H9 (cell line): ENCODE measurements around the gene PADI4. TPM values are rescaled to one million over a fixed set of nuclear protein-coding genes. Genes with fewer than 3 reads are reported as not detected.

Source experiments
- DNase-seq: peaks from one replicate; pipeline ENCODE4 v3.0.0-alpha.2; 2017
- H2AFZ ChIP-seq: one replicate; pipeline ENCODE4 v1.6.1; 2013; ENCODE audit warnings: mild to moderate bottlenecking, low read length, control low read depth, moderate library complexity
- H2AK5ac ChIP-seq: 2 replicates; pipeline ENCODE4 v1.6.1; 2013; ENCODE audit warnings: low read length, control low read depth, mixed read lengths; ENCODE audit not compliant: insufficient read length
- H2BK120ac ChIP-seq: one replicate; pipeline ENCODE4 v1.6.1; 2013; ENCODE audit warnings: low read depth, mild to moderate bottlenecking, low read length, control low read depth, inconsistent platforms; ENCODE audit not compliant: poor library complexity, severe bottlenecking
- H2BK12ac ChIP-seq: 2 replicates; pipeline ENCODE4 v1.6.1; 2013; ENCODE audit warnings: low read length, control low read depth, mixed read lengths, low read depth; ENCODE audit not compliant: insufficient read length
- H2BK15ac ChIP-seq: 2 replicates; pipeline ENCODE4 v1.6.1; 2013; ENCODE audit warnings: low read depth, low read length, control low read depth
- H2BK20ac ChIP-seq: one replicate; pipeline ENCODE4 v1.6.1; 2013; ENCODE audit warnings: low read depth, mild to moderate bottlenecking, low read length, control low read depth, inconsistent platforms; ENCODE audit not compliant: poor library complexity, severe bottlenecking
- H2BK5ac ChIP-seq: 2 replicates; pipeline ENCODE4 v1.6.1; 2013; ENCODE audit warnings: low read length, control low read depth, mixed read lengths; ENCODE audit not compliant: insufficient read length
- H3K14ac ChIP-seq: 2 replicates; pipeline ENCODE4 v1.6.1; 2013; ENCODE audit warnings: low read length, control low read depth; ENCODE audit not compliant: insufficient read depth
- H3K18ac ChIP-seq: 2 replicates; pipeline ENCODE4 v1.6.1; 2013; ENCODE audit warnings: low read depth, mild to moderate bottlenecking, mixed read lengths, low read length, control low read depth; ENCODE audit not compliant: insufficient read length
- H3K23ac ChIP-seq: 2 replicates; pipeline ENCODE4 v1.6.1; 2013; ENCODE audit warnings: low read length, control low read depth, mixed read lengths, low read depth; ENCODE audit not compliant: insufficient read length
- H3K23me2 ChIP-seq: 2 replicates; pipeline ENCODE4 v1.6.1; 2013; ENCODE audit warnings: low read depth, mild to moderate bottlenecking, mixed read lengths, low read length, control low read depth; ENCODE audit not compliant: insufficient read length, poor library complexity, severe bottlenecking
- H3K27ac ChIP-seq: 2 replicates; pipeline ENCODE4 v1.5.1; 2013; ENCODE audit warnings: low read length, control low read depth, mixed read lengths, low read depth; ENCODE audit not compliant: insufficient read length
- H3K27me3 ChIP-seq: 2 replicates; pipeline ENCODE4 v1.6.1; 2013; ENCODE audit warnings: low read length, control low read depth, inconsistent platforms; ENCODE audit not compliant: insufficient read depth
- H3K4ac ChIP-seq: 2 replicates; pipeline ENCODE4 v1.6.1; 2013; ENCODE audit warnings: low read depth, mild to moderate bottlenecking, control low read depth, inconsistent platforms, low read length, moderate library complexity
- H3K4me1 ChIP-seq: 2 replicates; pipeline ENCODE4 v1.6.1; 2013; ENCODE audit warnings: low read length, control low read depth, inconsistent platforms; ENCODE audit not compliant: insufficient read depth
- H3K4me2 ChIP-seq: 2 replicates; pipeline ENCODE4 v1.6.1; 2013; ENCODE audit warnings: low read length, control low read depth, mixed read lengths; ENCODE audit not compliant: insufficient read length, insufficient read depth
- H3K56ac ChIP-seq: 2 replicates; pipeline ENCODE4 v1.6.1; 2013; ENCODE audit warnings: low read depth, mild to moderate bottlenecking, mixed read lengths, low read length, control low read depth; ENCODE audit not compliant: insufficient read length
- H3K79me1 ChIP-seq: 2 replicates; pipeline ENCODE4 v1.6.1; 2013; ENCODE audit warnings: low read depth, mild to moderate bottlenecking, moderate library complexity, low read length, control low read depth, inconsistent platforms; ENCODE audit not compliant: insufficient read depth, poor library complexity, severe bottlenecking
- H3K79me2 ChIP-seq: 2 replicates; pipeline ENCODE4 v1.6.1; 2013; ENCODE audit warnings: low read length, control low read depth, inconsistent platforms; ENCODE audit not compliant: insufficient read depth
- H3K9ac ChIP-seq: 2 replicates; pipeline ENCODE4 v1.6.1; 2013; ENCODE audit warnings: low read length, control low read depth, mixed read lengths; ENCODE audit not compliant: insufficient read length; ENCODE audit errors: extremely low read depth
- H3K9me3 ChIP-seq: one replicate; pipeline ENCODE4 v1.6.1; 2013; ENCODE audit warnings: low read depth, low read length, inconsistent platforms; ENCODE audit not compliant: control insufficient read depth
- H3T11ph ChIP-seq: one replicate; pipeline ENCODE4 v1.6.1; 2013; ENCODE audit warnings: mild to moderate bottlenecking, low read length, control low read depth, inconsistent platforms
- H4K20me1 ChIP-seq: one replicate; pipeline ENCODE4 v1.6.1; 2013; ENCODE audit not compliant: control insufficient read depth, insufficient read length, insufficient read depth
- H4K5ac ChIP-seq: 2 replicates; pipeline ENCODE4 v1.6.1; 2013; ENCODE audit warnings: low read depth, mild to moderate bottlenecking, mixed read lengths, low read length, control low read depth; ENCODE audit not compliant: insufficient read length
- H4K8ac ChIP-seq: replicated peaks from 2 replicates; pipeline ENCODE4 v1.6.1; 2013; ENCODE audit warnings: low read length, control low read depth, mixed read lengths, low read depth; ENCODE audit not compliant: insufficient read length
- H4K91ac ChIP-seq: 2 replicates; pipeline ENCODE4 v1.6.1; 2013; ENCODE audit warnings: low read depth, mild to moderate bottlenecking, moderate library complexity, mixed read lengths, low read length, control low read depth; ENCODE audit not compliant: insufficient read length
- H3K27ac Mint-ChIP-seq, 3 experiments: 2 replicates in 2 of 3; 3 replicates in 1 of 3; pipeline ENCODE4 v1.8.0; 2020 to 2021; ENCODE audit warnings: mixed read lengths in 3 of 3, mild to moderate bottlenecking in 1 of 3, moderate library complexity in 1 of 3
- H3K27me3 Mint-ChIP-seq: 2 replicates; pipeline ENCODE4 v1.8.0; 2021; ENCODE audit warnings: low read depth, mild to moderate bottlenecking, moderate library complexity, mixed read lengths
- H3K36me3 Mint-ChIP-seq, 3 experiments: 2 replicates in 2 of 3; 3 replicates in 1 of 3; pipeline ENCODE4 v1.8.0; 2020 to 2021; ENCODE audit warnings: low read depth in 3 of 3, mixed read lengths in 3 of 3; ENCODE audit not compliant: insufficient read depth in 1 of 3
- H3K4me1 Mint-ChIP-seq, 2 experiments: 2 replicates each; pipeline ENCODE4 v1.8.0; 2020; ENCODE audit warnings: mixed read lengths in 2 of 2
- H3K4me3 Mint-ChIP-seq, 2 experiments: 2 replicates in 1 of 2; 3 replicates in 1 of 2; pipeline ENCODE4 v1.8.0; 2020 to 2021; ENCODE audit warnings: mild to moderate bottlenecking in 2 of 2, mixed read lengths in 2 of 2, moderate library complexity in 1 of 2
- H3K9me3 Mint-ChIP-seq, 2 experiments: 2 replicates in 1 of 2; 3 replicates in 1 of 2; pipeline ENCODE4 v1.8.0; 2020; ENCODE audit warnings: mild to moderate bottlenecking in 2 of 2, mixed read lengths in 2 of 2, moderate library complexity in 1 of 2
- CTCF ChIP-seq: fragments of 200-600 bp; sonication (generic); conservative IDR thresholded peaks from 3 replicates; pipeline ENCODE4 v1.8.0; 2021; ENCODE audit warnings: antibody characterized with exemption, mild to moderate bottlenecking
- WGBS: extraction: QIAGEN DNeasy Blood & Tissue Kit; methylation state at CpG from one replicate; pipeline ENCODE4 v1.1.7; 2013; ENCODE audit warnings: missing lambda C conversion rate, low lambda C conversion rate, mixed read lengths; ENCODE audit not compliant: insufficient read length; ENCODE audit errors: extremely low coverage; 5-methylcytosine and 5-hydroxymethylcytosine counted together
- total RNA-seq: library from RNA; stranded (reverse); gene quantifications from 2 replicates; pipeline ENCODE4 v1.2.1, GENCODE V29; 2021

The PADI4 gene
- total RNA-seq, 1 experiment from 2014 or later: 0.13 TPM

- no peak overlapping the region for H4K91ac ChIP-seq
- DNase-seq: no peak
- H2AFZ ChIP-seq: no peak overlapping the region
- H3K23ac ChIP-seq: no peak overlapping the region
- no peak for TF ChIP-seq CTCF
- H3K4me3 Mint-ChIP-seq: no peak overlapping the region
- no peak overlapping the region for H2BK15ac ChIP-seq
- no peak overlapping the region for H3K27ac Mint-ChIP-seq
- H2BK5ac ChIP-seq: no peak overlapping the region
- H3K56ac ChIP-seq: no peak overlapping the region
- H3K4me2 ChIP-seq: no peak overlapping the region
- no peak overlapping the region for H3K18ac ChIP-seq
- no peaks in the 10 kb centered on the region for H4K20me1 ChIP-seq
- no peak overlapping the region for H3K27ac ChIP-seq
- H3K23me2 ChIP-seq: no peaks in the 10 kb centered on the region
- H3K14ac ChIP-seq: no peak overlapping the region
- H2BK12ac ChIP-seq: no peak overlapping the region
- no peak overlapping the region for H3K9ac ChIP-seq
- no peaks in the 10 kb centered on the region for H3K79me2 ChIP-seq
- H3K9me3 Mint-ChIP-seq: peaks cover 15 to 16% of the 10 kb centered on the region in 2 experiments
- peaks cover 8 to 14% (median 11%) of the 10 kb centered on the region in 3 experiments for H3K36me3 Mint-ChIP-seq
- no peaks in the 10 kb centered on the region for H3K27me3 ChIP-seq
- no peaks in the 10 kb centered on the region for H3K79me1 ChIP-seq
- peaks cover 3% of the 10 kb centered on the region; the same call in 1 of the 2 replicates for H3K4me1 ChIP-seq
- no peak overlapping the region for H4K5ac ChIP-seq
- peaks cover 41 to 47% of the 10 kb centered on the region in 2 experiments for H3K4me1 Mint-ChIP-seq
- no peak overlapping the region for H2BK120ac ChIP-seq
- no peak overlapping the region for H2AK5ac ChIP-seq
- no peak overlapping the region for H3K4ac ChIP-seq
- H3K9me3 ChIP-seq: peaks cover 19% of the 10 kb centered on the region
- no CpG with 5 or more reads among the region's 14 CpGs for WGBS
- H2BK20ac ChIP-seq: no peak overlapping the region
- peaks cover 10% of the 10 kb centered on the region for H3K27me3 Mint-ChIP-seq
- no peak overlapping the region for H3T11ph ChIP-seq
- no peak overlapping the region for H4K8ac ChIP-seq
These were observed 2.4 kb upstream of the PADI4 start for GRCh38 chr1:17305576-17306095.
